ENCODE results near the gene USF1. TPM values are rescaled to one million over a fixed set of nuclear protein-coding genes. Genes with fewer than 3 reads are reported as not detected.

The USF1 gene, protein sequence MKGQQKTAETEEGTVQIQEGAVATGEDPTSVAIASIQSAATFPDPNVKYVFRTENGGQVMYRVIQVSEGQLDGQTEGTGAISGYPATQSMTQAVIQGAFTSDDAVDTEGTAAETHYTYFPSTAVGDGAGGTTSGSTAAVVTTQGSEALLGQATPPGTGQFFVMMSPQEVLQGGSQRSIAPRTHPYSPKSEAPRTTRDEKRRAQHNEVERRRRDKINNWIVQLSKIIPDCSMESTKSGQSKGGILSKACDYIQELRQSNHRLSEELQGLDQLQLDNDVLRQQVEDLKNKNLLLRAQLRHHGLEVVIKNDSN
- 10 to 100 TPM; 32.7 to 46.5 TPM for total RNA-seq

DNA sequence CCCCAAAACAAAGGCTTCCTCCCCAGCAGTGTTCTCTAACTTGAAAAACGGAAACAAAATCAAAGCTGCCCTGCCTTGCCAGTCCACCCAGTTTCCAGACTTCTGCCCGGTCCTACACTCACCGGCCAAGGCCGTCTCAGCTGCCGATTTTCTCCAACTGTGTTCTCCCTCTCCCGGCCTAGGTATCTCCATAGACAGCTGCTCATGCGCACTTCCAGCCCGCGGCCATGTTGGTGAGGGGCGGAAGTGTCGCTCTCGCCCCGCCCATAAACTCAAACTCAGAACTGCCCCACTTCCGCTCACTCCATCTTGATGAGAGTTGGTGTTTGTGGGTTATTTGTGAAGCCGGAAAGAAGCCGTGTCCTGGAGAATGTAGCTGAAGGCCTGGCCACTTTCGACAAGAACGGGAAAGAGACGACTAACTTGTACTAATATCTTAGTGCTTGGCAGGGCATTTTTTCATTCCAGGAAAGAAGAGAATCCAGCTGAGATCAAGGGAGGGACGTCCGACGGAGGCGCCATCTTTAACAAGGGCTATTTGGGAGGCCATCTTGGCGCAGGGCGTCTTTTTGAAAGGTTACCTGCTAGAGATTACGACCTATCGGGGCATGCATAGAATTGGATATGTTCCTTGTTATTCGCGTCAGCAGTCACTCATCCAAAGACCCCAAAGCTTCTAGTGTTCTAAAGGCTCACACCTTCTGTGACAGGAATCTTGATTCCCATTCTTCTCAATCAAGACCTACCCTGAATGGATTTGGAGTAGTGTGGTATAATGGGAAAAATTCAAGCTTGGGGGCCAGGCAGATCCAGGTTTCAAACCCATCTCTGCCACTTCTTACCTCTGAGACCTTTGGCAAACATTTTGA is at the start of gene USF1:
Gene USF1 (minus strand): TSS at position 242 of the 869 bp plus-strand sequence. CDS start 2,702 bp downstream, outside the sequence.
- intact Hi-C loops (cut with DNase I) = no loop called here
- Histone ChIP-seq H3K4me1 (peaks cover 19% of the 10 kb centered on the region), H3K27me3 (no peaks in the 10 kb centered on the region), H3K27ac (peak within 1 kb of the TSS; percentile 70 to 95 (median 92)), H3K4me3 (peak within 1 kb of the TSS; percentile 88 to 94), H3K9me3 (no peaks in the 10 kb centered on the region), H3K36me3 (replicated peaks in 1 of 2; ENCODE audit: insufficient read depth in 1 of 2, low read depth in 2 of 2) (peaks cover 0 to 8% of the 10 kb centered on the region in 2 donors)
- ATAC-seq (peak; percentile 96), DNase-seq (peak; percentile 94 to 96 (median 95))
- TF ChIP-seq, protein P1, sequence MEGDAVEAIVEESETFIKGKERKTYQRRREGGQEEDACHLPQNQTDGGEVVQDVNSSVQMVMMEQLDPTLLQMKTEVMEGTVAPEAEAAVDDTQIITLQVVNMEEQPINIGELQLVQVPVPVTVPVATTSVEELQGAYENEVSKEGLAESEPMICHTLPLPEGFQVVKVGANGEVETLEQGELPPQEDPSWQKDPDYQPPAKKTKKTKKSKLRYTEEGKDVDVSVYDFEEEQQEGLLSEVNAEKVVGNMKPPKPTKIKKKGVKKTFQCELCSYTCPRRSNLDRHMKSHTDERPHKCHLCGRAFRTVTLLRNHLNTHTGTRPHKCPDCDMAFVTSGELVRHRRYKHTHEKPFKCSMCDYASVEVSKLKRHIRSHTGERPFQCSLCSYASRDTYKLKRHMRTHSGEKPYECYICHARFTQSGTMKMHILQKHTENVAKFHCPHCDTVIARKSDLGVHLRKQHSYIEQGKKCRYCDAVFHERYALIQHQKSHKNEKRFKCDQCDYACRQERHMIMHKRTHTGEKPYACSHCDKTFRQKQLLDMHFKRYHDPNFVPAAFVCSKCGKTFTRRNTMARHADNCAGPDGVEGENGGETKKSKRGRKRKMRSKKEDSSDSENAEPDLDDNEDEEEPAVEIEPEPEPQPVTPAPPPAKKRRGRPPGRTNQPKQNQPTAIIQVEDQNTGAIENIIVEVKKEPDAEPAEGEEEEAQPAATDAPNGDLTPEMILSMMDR (IDR thresholded peaks at IDR 0.05) = peak in 1 of 7 experiments; percentile 3
- TF ChIP-seq POLR2A (IDR thresholded peaks at IDR 0.05) = peak; percentile 83 to 96 (median 94)
- WGBS, 2 donors = 0% methylated on average over 20 to 29 of the region's 29 CpGs

DNA sequence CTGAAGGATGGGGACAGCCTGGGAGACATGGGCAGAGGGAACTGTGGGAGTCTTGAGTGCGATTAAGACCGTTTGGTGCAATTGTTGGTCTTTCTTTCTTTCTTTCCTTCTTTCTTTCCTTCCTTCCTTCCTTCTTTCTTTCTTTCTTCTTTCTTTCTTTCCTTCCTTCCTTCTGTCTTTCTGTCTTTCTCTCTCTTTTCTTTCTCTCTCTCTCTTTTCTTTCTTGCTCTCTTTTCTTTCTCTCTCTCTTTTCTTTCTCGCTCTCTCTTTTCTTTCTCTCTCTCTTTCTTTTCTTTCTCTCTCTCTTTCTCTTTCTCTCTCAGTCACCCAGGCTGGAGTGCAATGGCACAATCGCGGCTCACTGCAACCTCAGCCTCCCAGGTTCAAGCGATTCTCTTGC is 49.5 kb upstream of the USF1 start:
- Histone ChIP-seq H3K27ac (no peak overlapping the region), H3K27me3 (no peaks in the 10 kb centered on the region), H3K4me3 (no peak overlapping the region), H3K4me1 (peaks cover 22% of the 10 kb centered on the region), H3K9me3 (no peaks in the 10 kb centered on the region), H3K36me3 (replicated peaks in 1 of 2; ENCODE audit: insufficient read depth in 1 of 2, low read depth in 2 of 2) (no peaks in the 10 kb centered on the region)
- WGBS, 2 donors = 80 to 86% methylated on average over 6 of the region's 6 CpGs
- no peak for DNase-seq
- intact Hi-C loops (cut with DNase I) = loop anchor here (10.0 kb wide), 2 partner anchors 100 to 260 kb away; no protein-coding TSS in a partner anchor
- TF ChIP-seq POLR2A (IDR thresholded peaks at IDR 0.05) = no peak
- TF ChIP-seq, protein P1 (IDR thresholded peaks at IDR 0.05) = no peak
- no peak for ATAC-seq

DNA sequence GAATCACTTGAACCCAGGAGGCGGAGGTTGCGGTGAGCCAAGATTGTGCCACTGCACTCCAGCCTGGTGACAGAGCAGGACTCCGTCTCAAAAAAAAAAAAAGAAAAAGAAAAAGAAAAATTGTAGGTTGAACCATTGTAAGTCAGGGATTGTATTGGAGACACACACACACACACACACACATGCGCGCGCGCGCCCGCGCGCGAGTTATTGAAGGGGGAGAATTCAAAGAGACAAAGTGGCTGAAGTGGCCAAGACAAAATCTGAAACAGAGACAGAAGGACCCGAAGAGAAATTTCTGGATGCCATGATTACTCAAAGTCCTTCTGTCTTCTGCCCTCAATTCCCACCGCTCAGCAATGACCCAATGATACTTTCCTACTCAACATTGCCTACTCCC is 48.7 kb upstream of the USF1 start:
- H3K4me3 ChIP-seq = no peak overlapping the region
- H3K4me1 ChIP-seq = peaks cover 28% of the 10 kb centered on the region
- ATAC-seq (no peak), DNase-seq (no peak)
- H3K27ac ChIP-seq = no peak overlapping the region
- TF ChIP-seq, protein P1 (IDR thresholded peaks at IDR 0.05) = no peak
- TF ChIP-seq POLR2A (IDR thresholded peaks at IDR 0.05) = no peak
- 89 to 93% methylated on average over 14 of the region's 14 CpGs for WGBS, 2 donors
- H3K9me3 ChIP-seq = no peaks in the 10 kb centered on the region
- H3K27me3 ChIP-seq = no peaks in the 10 kb centered on the region
- H3K36me3 ChIP-seq (replicated peaks in 1 of 2; ENCODE audit: insufficient read depth in 1 of 2, low read depth in 2 of 2) = no peaks in the 10 kb centered on the region
- intact Hi-C loops (cut with DNase I) = loop anchor here (10.0 kb wide), 2 partner anchors 100 to 260 kb away; no protein-coding TSS in a partner anchor

DNA sequence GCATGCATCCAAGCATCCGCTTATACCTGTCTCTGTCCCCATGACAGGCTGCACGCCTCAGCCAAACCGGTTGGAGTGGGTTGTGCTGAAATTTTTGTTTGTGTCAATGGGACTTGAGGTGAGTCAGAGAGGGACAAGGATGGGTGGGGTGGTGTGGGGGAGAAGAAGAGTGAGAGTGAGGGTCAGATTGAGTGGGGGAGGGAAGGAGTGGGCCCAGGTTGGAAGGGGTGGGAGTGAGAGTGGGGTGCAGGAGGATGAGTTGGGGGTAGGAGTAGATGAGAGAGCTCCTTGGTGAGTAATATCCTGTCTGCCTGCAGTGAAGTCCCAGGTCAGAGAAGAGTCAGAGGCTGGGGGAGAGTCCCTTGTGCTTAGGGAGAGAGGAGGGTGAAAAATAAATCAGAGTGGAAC is 46.8 kb upstream of the USF1 start:
- intact Hi-C loops (cut with DNase I) = loop anchor here (10.0 kb wide), 2 partner anchors 98 to 258 kb away; no protein-coding TSS in a partner anchor
- no peak overlapping the region for H3K4me3 ChIP-seq
- peaks cover 35% of the 10 kb centered on the region for H3K4me1 ChIP-seq
- H3K36me3 ChIP-seq (replicated peaks in 1 of 2; ENCODE audit: insufficient read depth in 1 of 2, low read depth in 2 of 2) = no peaks in the 10 kb centered on the region
- no peak overlapping the region for H3K27ac ChIP-seq
- TF ChIP-seq POLR2A (IDR thresholded peaks at IDR 0.05) = no peak
- TF ChIP-seq, protein P1 (IDR thresholded peaks at IDR 0.05) = no peak
- no peaks in the 10 kb centered on the region for H3K9me3 ChIP-seq
- H3K27me3 ChIP-seq = no peaks in the 10 kb centered on the region
- DNase-seq (no peak), ATAC-seq (no peak)
- WGBS, 2 donors = 58 to 74% methylated on average over 3 of the region's 3 CpGs
